Measurements from ENCODE around the gene ATRX.

GRCh38 chrX:77597090-77597489 is 188.9 kb downstream of the ATRX start:
- TF ChIP-seq BACH1 (IDR thresholded peaks at IDR 0.05; ENCODE audit: borderline replicate concordance) = no peak
- TF ChIP-seq HDAC2 (IDR thresholded peaks at IDR 0.05) = no peak
- TF ChIP-seq HCFC1 (IDR thresholded peaks at IDR 0.05; ENCODE audit: low read length) = no peak
- TF ChIP-seq FOXM1 (IDR thresholded peaks at IDR 0.05; ENCODE audit: low read depth, low read length) = no peak
- no peak for TF ChIP-seq MLLT1 (IDR thresholded peaks at IDR 0.05)
- TF ChIP-seq ESRRA (IDR thresholded peaks at IDR 0.05; ENCODE audit: low read length) = no peak
- no peak for TF ChIP-seq USF2 (IDR thresholded peaks at IDR 0.05; ENCODE audit: borderline replicate concordance, low read depth, low read length)
- no peak; a peak in 1 of 6 replicates for TF ChIP-seq CTCF (IDR thresholded peaks at IDR 0.05 in 2 of 3, conservative IDR thresholded peaks at IDR 0.05 in 1 of 3; ENCODE audit: control insufficient read depth in 2 of 3, extremely low read depth in 1 of 3, insufficient read depth in 1 of 3, low read depth in 3 of 3, low read length in 3 of 3)
- no peak for TF ChIP-seq BRCA1 (IDR thresholded peaks at IDR 0.05; ENCODE audit: low read depth, low read length)
- TF ChIP-seq POLR2A (IDR thresholded peaks at IDR 0.05; ENCODE audit: low read depth, low read length) = no peak
- no peak for TF ChIP-seq ZNF274 (IDR thresholded peaks at IDR 0.05; ENCODE audit: insufficient read depth, insufficient read length)
